Mesothelial cell of epicardium (in vitro differentiated cells): Measurements from ENCODE around the gene PTPRT. TPM values are rescaled to one million over a fixed set of nuclear protein-coding genes. Genes with fewer than 3 reads are reported as not detected.

Experiments used
- DNase-seq, 2 experiments: peaks; one replicate each; pipeline ENCODE4 v3.0.0; 2021; ENCODE audit warnings: low spot score in 2 of 2; ENCODE audit not compliant: unreplicated experiment in 2 of 2
- H3K27ac Mint-ChIP-seq: 2 replicates; pipeline ENCODE4 v1.8.0; 2021; ENCODE audit warnings: mixed read lengths
- H3K27me3 Mint-ChIP-seq: 2 replicates; pipeline ENCODE4 v1.8.0; 2021; ENCODE audit warnings: low read depth, mixed read lengths
- H3K36me3 Mint-ChIP-seq: 2 replicates; pipeline ENCODE4 v1.8.0; 2021; ENCODE audit warnings: mixed read lengths
- H3K4me1 Mint-ChIP-seq: 2 replicates; pipeline ENCODE4 v1.8.0; 2021; ENCODE audit warnings: mixed read lengths
- H3K4me3 Mint-ChIP-seq: 2 replicates; pipeline ENCODE4 v1.8.0; 2021; ENCODE audit warnings: mild to moderate bottlenecking, moderate library complexity, mixed read lengths
- H3K9me3 Mint-ChIP-seq: 2 replicates; pipeline ENCODE4 v1.8.0; 2021; ENCODE audit warnings: mixed read lengths
- total RNA-seq: library from RNA; stranded (reverse); gene quantifications from 3 replicates; pipeline ENCODE4 v1.2.1, GENCODE V29; 2021
- TF ChIP-seq, protein P1 (sequence below): fragments of 200-600 bp; sonication (generic); IDR thresholded peaks from one replicate; pipeline ENCODE4 v1.5.0; 2021; ENCODE audit warnings: antibody characterized with exemption; ENCODE audit not compliant: unreplicated experiment

The PTPRT gene
- total RNA-seq, 1 donor from 2014 or later = 0.80 TPM

DNA sequence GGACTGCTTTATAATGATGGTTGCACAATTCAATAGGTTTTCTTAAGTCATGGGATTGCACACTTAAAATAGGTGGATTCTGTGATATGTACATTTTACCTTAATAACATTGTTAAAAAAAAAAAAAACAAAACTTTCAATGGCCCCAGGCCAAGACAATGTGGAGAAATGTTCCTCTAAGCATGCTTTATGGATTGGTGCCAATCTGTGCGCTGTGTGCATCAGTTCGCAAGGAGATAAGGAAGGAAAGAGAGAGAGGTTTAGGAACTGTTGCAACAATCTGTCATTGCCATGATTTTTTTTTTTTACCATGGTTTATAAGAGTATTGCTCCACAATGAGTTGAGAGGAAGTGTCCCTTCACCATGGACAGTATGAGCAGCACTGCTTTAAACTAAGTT, 399.6 kb downstream of the PTPRT start:
- Mint-ChIP-seq H3K9me3 (peaks cover 4% of the 10 kb centered on the region), H3K27ac (no peak overlapping the region), H3K4me1 (peaks cover 2% of the 10 kb centered on the region), H3K27me3 (no peaks in the 10 kb centered on the region), H3K4me3 (no peak overlapping the region), H3K36me3 (no peaks in the 10 kb centered on the region)
- no peak for DNase-seq
- TF ChIP-seq, protein P1, sequence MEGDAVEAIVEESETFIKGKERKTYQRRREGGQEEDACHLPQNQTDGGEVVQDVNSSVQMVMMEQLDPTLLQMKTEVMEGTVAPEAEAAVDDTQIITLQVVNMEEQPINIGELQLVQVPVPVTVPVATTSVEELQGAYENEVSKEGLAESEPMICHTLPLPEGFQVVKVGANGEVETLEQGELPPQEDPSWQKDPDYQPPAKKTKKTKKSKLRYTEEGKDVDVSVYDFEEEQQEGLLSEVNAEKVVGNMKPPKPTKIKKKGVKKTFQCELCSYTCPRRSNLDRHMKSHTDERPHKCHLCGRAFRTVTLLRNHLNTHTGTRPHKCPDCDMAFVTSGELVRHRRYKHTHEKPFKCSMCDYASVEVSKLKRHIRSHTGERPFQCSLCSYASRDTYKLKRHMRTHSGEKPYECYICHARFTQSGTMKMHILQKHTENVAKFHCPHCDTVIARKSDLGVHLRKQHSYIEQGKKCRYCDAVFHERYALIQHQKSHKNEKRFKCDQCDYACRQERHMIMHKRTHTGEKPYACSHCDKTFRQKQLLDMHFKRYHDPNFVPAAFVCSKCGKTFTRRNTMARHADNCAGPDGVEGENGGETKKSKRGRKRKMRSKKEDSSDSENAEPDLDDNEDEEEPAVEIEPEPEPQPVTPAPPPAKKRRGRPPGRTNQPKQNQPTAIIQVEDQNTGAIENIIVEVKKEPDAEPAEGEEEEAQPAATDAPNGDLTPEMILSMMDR = no peak

DNA sequence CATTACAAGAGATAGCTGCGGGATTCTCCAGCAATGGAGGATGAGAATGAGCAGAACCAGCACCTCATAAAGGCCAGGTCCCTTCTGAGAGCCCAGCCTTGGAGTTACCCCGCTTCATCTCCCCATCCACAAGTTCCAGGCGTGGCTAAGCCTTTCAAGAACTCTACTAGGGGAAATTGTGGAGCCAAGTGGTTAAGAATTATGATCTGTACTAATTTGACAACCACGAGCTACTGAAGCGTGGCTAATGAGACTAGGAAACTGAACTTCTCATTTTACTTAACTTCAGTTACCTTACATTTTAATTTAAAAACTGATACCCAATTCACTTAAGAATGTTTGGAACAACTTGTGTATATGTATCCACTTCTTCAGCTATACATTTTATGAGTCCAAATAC, 401.0 kb downstream of the PTPRT start:
- DNase-seq = no peak
- Mint-ChIP-seq H3K4me3 (no peak overlapping the region), H3K4me1 (peaks cover 2% of the 10 kb centered on the region), H3K9me3 (peaks cover 4% of the 10 kb centered on the region), H3K36me3 (no peaks in the 10 kb centered on the region), H3K27me3 (no peaks in the 10 kb centered on the region), H3K27ac (no peak overlapping the region)
- TF ChIP-seq, protein P1 = no peak

DNA sequence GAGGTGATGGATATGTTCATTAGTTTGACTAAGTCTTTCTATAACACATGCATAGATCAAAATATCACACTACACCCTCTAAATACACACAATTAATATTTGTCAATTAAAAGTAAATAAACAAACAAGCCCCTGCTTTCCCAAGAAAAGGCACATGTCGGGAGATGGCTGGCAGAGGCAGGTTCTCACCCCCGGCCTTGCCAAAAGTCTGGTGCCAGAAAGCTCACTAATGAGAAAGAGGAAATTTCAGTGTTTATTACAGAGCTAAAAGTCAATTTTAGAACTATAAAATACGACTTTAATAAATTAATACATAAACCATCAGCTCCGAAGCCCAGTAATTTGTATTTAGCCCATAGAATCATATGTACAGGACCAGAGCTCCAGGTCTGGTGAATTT, 404.7 kb downstream of the PTPRT start:
- Mint-ChIP-seq H3K9me3 (peaks cover 15% of the 10 kb centered on the region), H3K4me3 (no peak overlapping the region), H3K27ac (no peak overlapping the region), H3K36me3 (no peaks in the 10 kb centered on the region), H3K27me3 (no peaks in the 10 kb centered on the region), H3K4me1 (peaks cover under 1% of the 10 kb centered on the region)
- TF ChIP-seq, protein P1 = no peak
- DNase-seq = no peak

DNA sequence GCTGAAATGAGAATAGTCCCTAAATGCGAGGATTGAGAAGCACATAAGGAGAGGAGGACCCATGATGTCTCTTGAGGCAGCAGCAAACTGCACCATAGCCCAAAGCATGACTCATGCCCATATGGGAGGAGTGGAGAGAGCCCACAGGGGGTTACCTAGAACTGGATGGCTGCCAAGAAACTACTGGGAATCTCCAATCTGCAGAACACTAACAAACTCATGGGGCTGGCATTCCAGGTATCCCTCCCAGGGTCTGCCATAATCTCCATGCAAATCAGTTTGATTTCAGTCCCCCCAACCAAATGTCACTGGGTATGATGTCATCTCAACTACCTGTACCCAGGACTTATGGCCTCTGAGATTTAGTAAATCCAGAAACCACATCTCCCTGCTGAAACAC, 410.5 kb downstream of the PTPRT start:
- peaks cover 12% of the 10 kb centered on the region for H3K9me3 Mint-ChIP-seq
- TF ChIP-seq, protein P1 = no peak
- no peak for DNase-seq
- no peak overlapping the region for H3K27ac Mint-ChIP-seq
- no peaks in the 10 kb centered on the region for H3K4me1 Mint-ChIP-seq
- no peaks in the 10 kb centered on the region for H3K36me3 Mint-ChIP-seq
- no peaks in the 10 kb centered on the region for H3K27me3 Mint-ChIP-seq
- H3K4me3 Mint-ChIP-seq = no peak overlapping the region

DNA sequence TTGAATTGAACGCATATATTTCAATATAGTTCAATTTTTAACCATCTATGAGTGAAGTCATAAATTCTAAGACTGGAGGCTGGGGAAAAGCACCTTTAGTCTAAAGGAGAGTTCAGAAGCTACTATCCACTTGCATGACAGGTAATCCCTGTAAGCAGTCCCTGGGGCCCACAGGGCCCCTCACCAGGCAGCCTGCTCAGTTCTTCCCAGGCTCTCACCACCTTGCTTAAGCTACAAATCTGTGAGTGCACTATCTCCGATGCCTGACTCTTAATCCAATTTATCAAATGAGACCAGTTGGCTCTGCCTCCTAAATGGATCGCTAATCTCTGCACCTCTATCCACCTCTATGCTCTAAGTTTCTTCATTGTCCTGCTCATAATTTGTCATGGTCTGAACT, 413.8 kb downstream of the PTPRT start:
- H3K36me3 Mint-ChIP-seq = no peaks in the 10 kb centered on the region
- H3K4me3 Mint-ChIP-seq = no peak overlapping the region
- H3K27ac Mint-ChIP-seq = no peak overlapping the region
- no peak for DNase-seq
- TF ChIP-seq, protein P1 = no peak
- H3K27me3 Mint-ChIP-seq = no peaks in the 10 kb centered on the region
- no peaks in the 10 kb centered on the region for H3K4me1 Mint-ChIP-seq
- H3K9me3 Mint-ChIP-seq = peaks cover 4% of the 10 kb centered on the region

DNA sequence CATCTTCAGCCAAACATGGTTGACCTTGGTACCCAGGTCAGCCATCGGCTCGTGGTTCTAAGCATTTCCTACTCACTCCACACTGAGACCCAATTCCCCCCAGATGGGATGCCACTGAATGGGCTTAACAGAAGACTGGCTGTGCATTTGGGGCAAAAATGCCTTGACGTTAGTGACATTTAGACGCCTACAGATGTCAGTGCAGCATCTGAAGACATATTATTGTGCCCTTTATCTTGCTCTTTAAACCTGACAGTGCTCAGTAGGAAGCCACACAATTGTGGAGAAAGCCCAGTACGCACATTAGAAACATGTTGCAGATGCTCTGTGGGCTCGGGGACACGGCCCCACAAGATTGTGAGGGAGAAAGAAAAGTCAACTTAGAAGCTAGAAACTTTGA, 414.7 kb downstream of the PTPRT start:
- H3K9me3 Mint-ChIP-seq = peaks cover 8% of the 10 kb centered on the region
- H3K27me3 Mint-ChIP-seq = no peaks in the 10 kb centered on the region
- H3K4me1 Mint-ChIP-seq = no peaks in the 10 kb centered on the region
- H3K4me3 Mint-ChIP-seq = no peak overlapping the region
- H3K36me3 Mint-ChIP-seq = no peaks in the 10 kb centered on the region
- H3K27ac Mint-ChIP-seq = no peak overlapping the region
- TF ChIP-seq, protein P1 = no peak
- DNase-seq = no peak
